ENCODE results near the gene MEG3. TPM values are rescaled to one million over a fixed set of nuclear protein-coding genes. Genes with fewer than 3 reads are reported as not detected.

MEG3 gene
- polyA plus RNA-seq, 1 donor from 2014 or later = not detected

- no peak overlapping the region for H3K4me2 ChIP-seq (ENCODE audit: low read length)
- TF ChIP-seq CTCF (IDR thresholded peaks at IDR 0.05; ENCODE audit: poor library complexity, severe bottlenecking) (no peak), EP300 (conservative IDR thresholded peaks at IDR 0.05; ENCODE audit: poor library complexity, severe bottlenecking) (no peak), TAF1 (IDR thresholded peaks at IDR 0.05; ENCODE audit: low read depth) (no peak)
- H3K9me3 ChIP-seq (ENCODE audit: low read length) = peaks cover 32% of the 10 kb centered on the region
- H3F3A ChIP-seq (ENCODE audit: insufficient read depth, low read length, poor library complexity, severe bottlenecking) = no peaks in the 10 kb centered on the region
- no peak overlapping the region for H3K4me3 ChIP-seq (ENCODE audit: low read length)
- H4K20me1 ChIP-seq (ENCODE audit: insufficient read depth) = no peaks in the 10 kb centered on the region
- H3K9ac ChIP-seq (ENCODE audit: low read length) = no peak overlapping the region
- no peaks in the 10 kb centered on the region for H3K79me2 ChIP-seq (replicated peaks; ENCODE audit: insufficient read depth, low read length)
- no peaks in the 10 kb centered on the region for H3K36me3 ChIP-seq (ENCODE audit: insufficient read depth, low read length)
- H3K9me2 ChIP-seq (ENCODE audit: insufficient read depth, low read length) = no peaks in the 10 kb centered on the region
- no peak overlapping the region for H3K27ac ChIP-seq (ENCODE audit: low read length)
- H3K27me3 ChIP-seq (ENCODE audit: insufficient read depth, low read depth, low read length) = no peaks in the 10 kb centered on the region
- no peak overlapping the region for H2AFZ ChIP-seq (ENCODE audit: low read depth, low read length)
Measured at GRCh38 chr14:100810435-100810834, 15.5 kb upstream of the MEG3 start.

- H3F3A ChIP-seq (ENCODE audit: insufficient read depth, low read length, poor library complexity, severe bottlenecking) = no peaks in the 10 kb centered on the region
- TF ChIP-seq REST (IDR thresholded peaks at IDR 0.05; ENCODE audit: borderline replicate concordance) (no peak), POLR2AphosphoS5 (IDR thresholded peaks at IDR 0.05) (no peak), CTCF (IDR thresholded peaks at IDR 0.05; ENCODE audit: poor library complexity, severe bottlenecking) (no peak), EP300 (conservative IDR thresholded peaks at IDR 0.05; ENCODE audit: poor library complexity, severe bottlenecking) (no peak), EZH2 (IDR thresholded peaks at IDR 0.05; ENCODE audit: borderline replicate concordance, insufficient read depth, low read length, poor library complexity, severe bottlenecking) (no peak), TAF1 (IDR thresholded peaks at IDR 0.05; ENCODE audit: low read depth) (no peak), SMC3 (conservative IDR thresholded peaks at IDR 0.05; ENCODE audit: poor library complexity) (no peak), RAD21 (conservative IDR thresholded peaks at IDR 0.05) (no peak), MXI1 (conservative IDR thresholded peaks at IDR 0.05; ENCODE audit: poor library complexity, severe bottlenecking) (no peak)
- no peak overlapping the region for H2AFZ ChIP-seq (ENCODE audit: low read depth, low read length)
- no peaks in the 10 kb centered on the region for H3K36me3 ChIP-seq (ENCODE audit: insufficient read depth, low read length)
- H4K20me1 ChIP-seq (ENCODE audit: insufficient read depth) = no peaks in the 10 kb centered on the region
- H3K9ac ChIP-seq (ENCODE audit: low read length) = no peak overlapping the region
- no peaks in the 10 kb centered on the region for H3K9me2 ChIP-seq (ENCODE audit: insufficient read depth, low read length)
- no peak overlapping the region for H3K4me2 ChIP-seq (ENCODE audit: low read length)
- H3K27ac ChIP-seq (ENCODE audit: low read length) = no peak overlapping the region
- peaks cover 32% of the 10 kb centered on the region for H3K9me3 ChIP-seq (ENCODE audit: low read length)
- H3K79me2 ChIP-seq (replicated peaks; ENCODE audit: insufficient read depth, low read length) = no peaks in the 10 kb centered on the region
- H3K27me3 ChIP-seq (ENCODE audit: insufficient read depth, low read depth, low read length) = no peaks in the 10 kb centered on the region
- no peak overlapping the region for H3K4me3 ChIP-seq (ENCODE audit: low read length)
Measured at GRCh38 chr14:100810861-100811461, 15.0 kb upstream of the MEG3 start.

Data from neural cell (in vitro differentiated cells).